Stimulated activated CD8-positive, alpha-beta memory T cell treated with anti-CD3 and anti-CD28 coated beads, Interleukin-4, amount 100 ng/mL, for 4 hours (primary cell): ENCODE measurements around the gene LTB.
"Not testable (repeated sequence)": the region's sequence is repeated elsewhere in the genome, so short reads cannot be mapped to it uniquely, and the experiment has no call there.

Source experiments
- DNase-seq, 2 donors: peaks; one replicate each; pipeline ENCODE4 v3.0.0-alpha.2; 2020; ENCODE audit warnings: low read depth in 2 of 2, low spot score in 1 of 2

The LTB gene

GRCh38 chr6:31609519-31610406 is 27.5 kb upstream of the LTB start:
- no peak for DNase-seq

GRCh38 chr6:31607317-31607716 is 25.1 kb upstream of the LTB start:
- no peak for DNase-seq

GRCh38 chr6:31597006-31597405 is 14.8 kb upstream of the LTB start:
- DNase-seq: no peak

GRCh38 chr6:31592396-31592771 is 10.2 kb upstream of the LTB start:
- DNase-seq: no peak

GRCh38 chr6:31590691-31591090 is 8.5 kb upstream of the LTB start:
- not testable (repeated sequence) for DNase-seq

- no peak for DNase-seq
Measured at GRCh38 chr6:31588871-31589650, 6.8 kb upstream of the LTB start.

GRCh38 chr6:31587791-31588777 is 5.9 kb upstream of the LTB start:
- DNase-seq: no peak

- no peak for DNase-seq
Measured at GRCh38 chr6:31586599-31587281, 4.5 kb upstream of the LTB start.

- no peak for DNase-seq
Measured at GRCh38 chr6:31586008-31586407, 3.8 kb upstream of the LTB start, which contains the start of gene LST1. TSS of gene LST1 (plus strand) at chr6:31586277. CDS start at chr6:31587300, 1,023 bp downstream.

- DNase-seq: no peak
Measured at GRCh38 chr6:31585491-31585890, 3.3 kb upstream of the LTB start.

GRCh38 chr6:31581434-31582229 is 592 bp downstream of the LTB start:
- DNase-seq: no peak

- DNase-seq: peak; percentile 74 to 79
Measured at GRCh38 chr6:31580807-31581433, 1.3 kb downstream of the LTB start.

GRCh38 chr6:31580438-31580740 is 1.8 kb downstream of the LTB start:
- no peak for DNase-seq

- DNase-seq: no peak
Measured at GRCh38 chr6:31579546-31580437, 2.4 kb downstream of the LTB start.

- no peak for DNase-seq
Measured at GRCh38 chr6:31579119-31579505, 3.1 kb downstream of the LTB start.

- DNase-seq: no peak
Measured at GRCh38 chr6:31578184-31579118, 3.8 kb downstream of the LTB start.

GRCh38 chr6:31577579-31577966 is 4.7 kb downstream of the LTB start:
- DNase-seq: no peak
